ENCODE measurements around the gene DRC7.

Gene DRC7

DNA sequence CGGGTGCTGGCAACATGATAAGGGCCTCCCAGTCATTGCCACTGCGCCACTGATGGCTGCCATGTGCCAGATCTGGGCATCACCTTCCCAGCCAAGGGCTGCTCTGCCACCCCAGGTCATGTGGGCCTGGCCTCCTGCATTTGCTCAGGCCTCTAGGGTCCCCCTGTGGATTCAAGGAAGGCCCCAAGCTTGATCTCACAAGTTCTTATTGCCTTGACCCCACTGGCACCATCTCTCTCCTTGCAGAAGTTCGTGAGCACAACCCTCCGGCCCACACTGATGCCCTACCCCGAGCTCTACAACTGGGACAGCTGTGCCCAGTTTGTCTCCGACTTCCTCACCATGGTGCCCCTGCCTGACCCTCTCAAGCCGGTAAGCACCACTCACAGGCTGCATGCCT, 5.3 kb downstream of the DRC7 start:
- H3K27ac ChIP-seq = no peak overlapping the region
- TF ChIP-seq, protein P1, sequence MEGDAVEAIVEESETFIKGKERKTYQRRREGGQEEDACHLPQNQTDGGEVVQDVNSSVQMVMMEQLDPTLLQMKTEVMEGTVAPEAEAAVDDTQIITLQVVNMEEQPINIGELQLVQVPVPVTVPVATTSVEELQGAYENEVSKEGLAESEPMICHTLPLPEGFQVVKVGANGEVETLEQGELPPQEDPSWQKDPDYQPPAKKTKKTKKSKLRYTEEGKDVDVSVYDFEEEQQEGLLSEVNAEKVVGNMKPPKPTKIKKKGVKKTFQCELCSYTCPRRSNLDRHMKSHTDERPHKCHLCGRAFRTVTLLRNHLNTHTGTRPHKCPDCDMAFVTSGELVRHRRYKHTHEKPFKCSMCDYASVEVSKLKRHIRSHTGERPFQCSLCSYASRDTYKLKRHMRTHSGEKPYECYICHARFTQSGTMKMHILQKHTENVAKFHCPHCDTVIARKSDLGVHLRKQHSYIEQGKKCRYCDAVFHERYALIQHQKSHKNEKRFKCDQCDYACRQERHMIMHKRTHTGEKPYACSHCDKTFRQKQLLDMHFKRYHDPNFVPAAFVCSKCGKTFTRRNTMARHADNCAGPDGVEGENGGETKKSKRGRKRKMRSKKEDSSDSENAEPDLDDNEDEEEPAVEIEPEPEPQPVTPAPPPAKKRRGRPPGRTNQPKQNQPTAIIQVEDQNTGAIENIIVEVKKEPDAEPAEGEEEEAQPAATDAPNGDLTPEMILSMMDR (conservative IDR thresholded peaks at IDR 0.05) = no peak

DNA sequence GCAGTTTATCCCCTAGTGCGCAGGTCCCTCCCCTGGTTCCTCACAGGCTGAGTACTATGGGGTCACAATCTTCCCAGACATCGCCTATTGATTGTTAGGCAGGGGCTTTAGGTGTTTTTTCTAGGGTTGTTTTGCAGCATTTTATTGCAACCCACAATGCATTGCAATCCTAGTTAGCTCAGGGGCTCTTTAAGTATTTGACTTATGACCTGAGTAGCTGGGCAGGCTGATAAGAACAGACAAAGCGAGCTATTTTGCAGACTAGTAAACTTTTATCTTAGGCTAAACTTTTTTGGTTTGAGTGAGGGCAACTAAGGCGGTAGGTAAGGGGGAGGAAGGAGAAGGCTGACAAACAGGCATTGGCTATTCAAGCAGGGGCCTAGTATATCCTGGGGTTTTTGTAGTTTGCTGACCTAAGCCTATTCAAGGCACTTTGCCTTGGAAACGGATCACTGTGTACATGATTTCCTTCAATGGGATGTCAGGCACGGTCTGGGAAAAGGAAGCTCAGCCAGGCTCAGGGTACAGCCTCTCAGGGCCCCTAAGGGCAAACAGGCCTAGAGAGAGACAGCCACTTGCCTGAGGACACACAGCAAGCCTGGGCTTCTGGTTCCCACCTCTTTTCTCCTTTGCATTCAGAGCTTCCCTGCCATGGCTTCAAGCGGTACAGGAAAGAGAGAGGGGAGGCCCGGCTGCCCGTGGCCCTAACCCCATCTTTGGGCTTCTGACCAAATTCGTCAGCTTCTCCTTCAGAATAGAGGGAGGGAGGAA, 6.4 kb downstream of the DRC7 start:
- TF ChIP-seq, protein P1 (conservative IDR thresholded peaks at IDR 0.05) = no peak
- no peak overlapping the region for H3K27ac ChIP-seq

DNA sequence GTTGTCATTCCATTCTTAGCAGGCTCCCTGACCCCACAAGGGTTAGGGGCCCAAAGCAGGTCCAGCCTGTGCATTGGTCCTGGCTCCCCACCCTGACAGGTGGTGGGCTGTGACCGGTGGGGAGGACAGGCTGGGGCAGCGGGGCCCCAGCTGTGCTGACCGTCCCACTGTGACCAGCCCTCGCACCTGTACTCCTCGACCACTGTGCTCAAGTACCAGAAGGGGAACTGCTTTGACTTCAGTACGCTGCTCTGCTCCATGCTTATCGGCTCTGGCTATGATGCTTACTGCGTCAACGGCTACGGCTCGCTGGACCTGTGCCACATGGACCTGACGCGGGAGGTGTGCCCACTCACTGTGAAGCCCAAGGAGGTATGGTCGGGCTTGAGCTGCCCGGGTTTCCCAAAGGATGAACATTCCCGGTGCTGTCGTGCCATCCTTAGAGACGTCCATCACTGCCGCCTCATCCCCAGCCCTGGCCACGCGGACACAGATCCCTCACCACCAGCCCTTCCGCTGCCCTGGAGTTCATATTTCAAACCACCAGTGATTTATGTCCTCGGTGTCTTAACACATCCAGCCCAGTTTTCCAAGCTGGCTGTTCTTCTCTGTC, 7.3 kb downstream of the DRC7 start:
- TF ChIP-seq, protein P1 (conservative IDR thresholded peaks at IDR 0.05) = no peak
- no peak overlapping the region for H3K27ac ChIP-seq

DNA sequence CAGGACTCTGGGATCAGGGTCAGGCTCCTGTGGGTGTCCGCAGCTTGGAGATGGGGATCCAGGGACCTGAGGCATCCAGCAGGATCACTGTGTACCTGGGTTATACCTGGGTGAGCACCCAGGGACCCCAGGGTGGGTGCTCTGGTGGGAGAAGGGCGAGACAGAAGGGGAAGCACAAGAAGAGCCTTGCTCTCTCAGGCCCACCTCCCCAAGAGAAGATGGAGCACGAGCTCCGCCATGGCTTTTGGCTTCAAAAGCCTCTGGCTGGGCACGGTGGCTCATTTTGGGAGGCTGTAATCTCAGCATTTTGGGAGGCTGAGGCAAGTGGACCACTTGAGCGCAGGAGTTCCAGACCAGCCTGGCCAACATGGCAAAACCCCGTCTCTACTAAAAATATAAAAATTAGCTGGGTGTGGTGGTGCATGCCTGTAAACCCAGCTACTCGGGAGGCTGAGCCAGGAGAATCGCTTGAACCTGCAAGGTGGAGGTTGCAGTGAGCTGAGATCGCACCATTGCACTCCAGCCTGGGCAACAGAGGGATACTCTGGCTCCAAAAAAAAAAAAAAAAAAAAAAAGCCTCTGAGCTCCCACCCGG, 8.9 kb downstream of the DRC7 start:
- TF ChIP-seq, protein P1 (conservative IDR thresholded peaks at IDR 0.05) = no peak

DNA sequence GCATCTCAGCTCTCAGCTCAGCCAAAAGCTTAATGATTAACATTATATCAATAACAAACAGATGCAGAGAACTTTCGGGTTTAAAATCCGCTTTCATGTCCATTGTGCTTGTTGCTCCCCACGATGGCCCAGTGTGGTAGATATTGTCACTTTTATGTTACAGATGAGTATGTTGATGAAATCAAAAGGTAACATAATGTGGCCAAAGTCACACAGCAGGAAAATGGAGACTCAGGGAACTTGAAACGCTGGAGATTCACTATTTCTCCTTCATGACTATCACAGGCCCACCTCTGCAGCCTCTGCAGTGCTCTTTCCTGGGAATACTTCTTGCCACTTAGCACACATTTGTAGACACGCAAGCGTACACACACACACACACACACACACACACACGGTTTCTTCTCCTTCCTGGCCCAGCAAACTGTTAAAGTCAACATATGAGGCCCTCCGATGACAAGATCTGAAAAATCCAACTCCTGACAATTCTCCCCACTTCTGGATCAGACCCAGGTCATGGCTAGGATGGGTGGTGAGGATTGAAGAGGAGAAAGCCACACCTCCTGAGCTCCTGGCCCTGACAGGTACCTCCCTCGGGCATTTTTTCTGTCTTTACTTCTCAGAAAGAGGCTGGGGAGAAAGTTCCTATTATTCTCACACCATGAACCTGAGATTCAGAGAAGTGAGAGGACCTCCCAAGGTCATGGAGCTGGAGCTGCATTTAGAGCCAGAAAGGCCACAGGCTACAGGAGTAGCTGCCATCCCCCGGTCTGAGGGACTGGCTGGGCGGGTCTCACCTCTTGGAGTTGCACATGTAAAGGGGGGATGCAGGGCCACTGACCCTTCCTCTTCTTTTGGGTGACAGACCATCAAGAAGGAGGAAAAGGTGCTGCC, 9.7 kb downstream of the DRC7 start:
- H3K27ac ChIP-seq = peak overlapping the region; percentile 84
- TF ChIP-seq, protein P1 (conservative IDR thresholded peaks at IDR 0.05) = no peak

More for the DNA sequence above, 8.9 kb downstream of the DRC7 start:
- H3K27ac ChIP-seq = peak overlapping the region; percentile 84

DNA sequence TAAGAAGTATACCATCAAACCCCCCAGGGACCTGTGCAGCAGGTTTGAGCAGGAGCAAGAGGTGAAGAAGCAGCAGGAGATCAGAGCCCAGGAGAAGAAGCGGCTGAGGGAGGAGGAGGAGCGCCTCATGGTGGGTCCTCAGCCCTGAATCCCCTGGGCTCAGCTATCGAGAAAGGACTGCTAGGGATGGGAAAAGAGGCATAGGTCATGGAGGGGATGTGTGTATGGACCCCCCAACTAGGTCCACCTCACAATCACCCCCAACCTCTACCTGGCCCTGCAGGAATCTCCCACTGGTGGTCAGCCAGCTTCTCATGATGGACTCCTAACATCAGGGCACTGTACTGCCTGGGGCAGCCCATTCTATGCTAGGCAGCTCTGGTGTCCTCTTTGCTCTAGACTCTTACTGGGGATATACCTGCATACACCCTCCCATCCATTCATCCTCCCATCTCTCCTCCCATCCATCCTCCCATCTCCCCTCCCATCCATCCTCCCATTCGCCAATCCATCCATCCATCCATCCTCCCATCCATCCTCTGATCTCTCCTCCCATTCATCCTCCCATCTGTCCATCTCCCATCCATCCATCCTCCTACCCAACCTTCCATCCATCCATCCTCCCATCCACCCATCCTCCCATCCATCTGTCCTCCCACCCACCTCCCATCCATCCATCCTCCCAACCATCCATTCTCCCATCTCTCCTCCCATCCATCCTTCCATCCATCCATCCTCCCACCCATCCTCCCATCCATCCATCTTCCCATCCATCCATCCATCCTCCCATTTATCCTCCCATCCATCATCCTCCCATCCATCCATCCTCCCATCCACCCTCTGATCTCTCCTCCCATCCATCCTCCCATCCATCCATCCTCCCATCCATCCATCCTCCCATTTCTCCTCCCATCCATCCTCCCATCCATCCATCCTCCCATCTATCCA, 10.6 kb downstream of the DRC7 start:
- H3K27ac ChIP-seq = peak overlapping the region; percentile 84

More for the DNA sequence above, 10.6 kb downstream of the DRC7 start:
- TF ChIP-seq, protein P1 (conservative IDR thresholded peaks at IDR 0.05) = no peak

Measured in VCaP (cell line).